ENCODE measurements around the gene GNB5.

Gene GNB5

DNA sequence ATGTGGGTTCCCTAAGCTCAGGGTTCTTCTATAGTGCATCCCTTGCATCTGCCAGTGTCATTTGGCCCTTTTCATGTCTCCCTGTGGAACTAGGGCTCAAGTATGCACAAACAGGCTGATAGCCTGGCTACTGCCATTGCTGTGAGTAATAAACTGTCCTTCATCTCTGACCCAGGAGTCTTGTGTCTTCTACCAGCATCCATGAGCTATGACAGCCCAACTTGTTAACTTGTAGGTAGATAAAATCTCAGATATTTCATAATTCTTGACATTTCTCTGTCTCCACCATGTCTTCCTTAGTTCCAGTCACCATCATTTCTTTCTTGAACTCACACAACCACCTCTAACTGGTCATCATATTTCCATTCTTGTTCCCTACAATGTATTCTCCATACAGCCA lies 59.1 kb downstream of the GNB5 start:
- no peaks in the 10 kb centered on the region; the same call in 1 of the 2 replicates for H3K4me1 ChIP-seq
- H3K9me3 ChIP-seq, result no peaks in the 10 kb centered on the region
- H3K4me3 ChIP-seq (ENCODE audit: low read depth, low read length), result no peak overlapping the region
- no peaks in the 10 kb centered on the region for H3K36me3 ChIP-seq
- no peaks in the 10 kb centered on the region for H3K27me3 ChIP-seq
- DNase-seq, result no peak
- TF ChIP-seq, protein P1, sequence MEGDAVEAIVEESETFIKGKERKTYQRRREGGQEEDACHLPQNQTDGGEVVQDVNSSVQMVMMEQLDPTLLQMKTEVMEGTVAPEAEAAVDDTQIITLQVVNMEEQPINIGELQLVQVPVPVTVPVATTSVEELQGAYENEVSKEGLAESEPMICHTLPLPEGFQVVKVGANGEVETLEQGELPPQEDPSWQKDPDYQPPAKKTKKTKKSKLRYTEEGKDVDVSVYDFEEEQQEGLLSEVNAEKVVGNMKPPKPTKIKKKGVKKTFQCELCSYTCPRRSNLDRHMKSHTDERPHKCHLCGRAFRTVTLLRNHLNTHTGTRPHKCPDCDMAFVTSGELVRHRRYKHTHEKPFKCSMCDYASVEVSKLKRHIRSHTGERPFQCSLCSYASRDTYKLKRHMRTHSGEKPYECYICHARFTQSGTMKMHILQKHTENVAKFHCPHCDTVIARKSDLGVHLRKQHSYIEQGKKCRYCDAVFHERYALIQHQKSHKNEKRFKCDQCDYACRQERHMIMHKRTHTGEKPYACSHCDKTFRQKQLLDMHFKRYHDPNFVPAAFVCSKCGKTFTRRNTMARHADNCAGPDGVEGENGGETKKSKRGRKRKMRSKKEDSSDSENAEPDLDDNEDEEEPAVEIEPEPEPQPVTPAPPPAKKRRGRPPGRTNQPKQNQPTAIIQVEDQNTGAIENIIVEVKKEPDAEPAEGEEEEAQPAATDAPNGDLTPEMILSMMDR (IDR thresholded peaks at IDR 0.05; ENCODE audit: low read depth, low read length), result no peak

DNA sequence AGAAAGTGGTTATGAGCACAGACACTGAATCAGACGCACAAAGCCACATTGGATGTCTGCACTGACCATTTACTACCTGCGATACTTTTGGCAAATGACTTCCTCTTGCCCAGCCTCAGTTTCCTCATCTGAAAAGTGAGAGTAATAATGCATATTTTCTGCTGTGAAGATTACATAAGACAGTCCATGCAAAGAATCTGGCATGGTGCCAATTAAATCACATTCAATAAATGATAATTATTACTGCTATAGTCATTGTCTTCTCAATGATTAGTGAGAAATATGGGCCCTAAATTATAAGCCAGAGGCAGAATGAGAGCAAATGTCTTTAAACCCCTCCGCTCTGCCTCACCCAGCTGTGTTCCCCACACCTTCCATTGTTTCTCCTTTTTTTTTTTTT lies 62.6 kb downstream of the GNB5 start:
- H3K4me3 ChIP-seq (ENCODE audit: low read depth, low read length), result no peak overlapping the region
- no peak for DNase-seq
- no peaks in the 10 kb centered on the region; the same call in 1 of the 2 replicates for H3K4me1 ChIP-seq
- TF ChIP-seq, protein P1 (IDR thresholded peaks at IDR 0.05; ENCODE audit: low read depth, low read length), result no peak
- H3K9me3 ChIP-seq, result no peaks in the 10 kb centered on the region
- H3K36me3 ChIP-seq, result no peaks in the 10 kb centered on the region
- H3K27me3 ChIP-seq, result no peaks in the 10 kb centered on the region

DNA sequence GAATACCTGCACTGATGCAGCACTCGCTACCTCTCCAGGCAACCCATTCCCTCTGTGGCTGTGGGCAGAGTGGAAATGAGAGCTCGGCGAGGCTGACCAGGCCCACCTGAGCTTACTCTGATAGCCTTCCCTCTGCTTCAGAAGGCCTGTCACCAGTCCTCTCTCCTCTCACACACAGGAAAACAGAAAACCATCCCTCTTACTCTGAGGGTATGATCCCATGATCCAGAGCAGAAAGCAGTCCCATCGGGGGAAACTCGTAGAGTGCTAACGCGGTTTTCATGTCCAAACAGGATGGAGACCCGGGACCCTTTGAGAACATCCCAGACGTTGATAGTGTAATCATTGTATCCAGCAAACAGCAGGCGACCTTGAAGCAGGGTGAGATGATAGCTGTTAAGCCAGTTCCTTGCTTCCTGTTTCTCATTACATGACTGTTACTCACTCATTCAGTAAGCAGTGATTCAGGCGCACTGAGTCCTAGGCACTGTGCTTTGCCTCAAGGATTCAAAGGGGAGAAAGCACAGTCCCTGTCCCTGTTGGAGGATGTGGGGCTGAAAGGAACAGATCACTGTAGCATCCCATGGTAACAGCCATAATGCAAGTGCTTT lies 66.8 kb downstream of the GNB5 start:
- no peak overlapping the region for H3K4me3 ChIP-seq (ENCODE audit: low read depth, low read length)
- no peaks in the 10 kb centered on the region for H3K36me3 ChIP-seq
- TF ChIP-seq, protein P1 (IDR thresholded peaks at IDR 0.05; ENCODE audit: low read depth, low read length), result no peak
- no peaks in the 10 kb centered on the region for H3K27me3 ChIP-seq
- no peaks in the 10 kb centered on the region for H3K9me3 ChIP-seq
- no peaks in the 10 kb centered on the region; the same call in 1 of the 2 replicates for H3K4me1 ChIP-seq
- DNase-seq, result no peak

DNA sequence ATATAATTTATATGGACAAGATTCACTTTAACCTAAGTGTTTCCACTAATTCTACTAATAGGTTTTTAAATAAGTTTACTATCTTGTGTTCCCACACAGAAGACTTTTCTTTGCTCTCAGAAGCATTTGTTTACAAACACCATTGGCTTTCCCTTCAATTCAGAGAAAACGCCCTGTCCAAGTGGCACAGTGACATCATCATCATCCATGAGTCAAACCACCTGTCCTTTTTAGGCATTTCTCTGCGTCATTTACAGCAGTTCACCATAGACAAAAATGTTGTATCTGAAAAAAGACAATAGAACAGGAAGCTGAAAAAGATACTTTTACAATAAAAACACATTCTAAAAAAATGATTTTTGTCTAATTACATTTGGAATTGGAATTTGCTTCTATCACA lies 69.3 kb downstream of the GNB5 start:
- Histone ChIP-seq H3K4me1 (no peaks in the 10 kb centered on the region; the same call in none of the 2 replicates), H3K27me3 (no peaks in the 10 kb centered on the region), H3K9me3 (no peaks in the 10 kb centered on the region), H3K4me3 (ENCODE audit: low read depth, low read length) (no peak overlapping the region), H3K36me3 (no peaks in the 10 kb centered on the region)
- TF ChIP-seq, protein P1 (IDR thresholded peaks at IDR 0.05; ENCODE audit: low read depth, low read length), result no peak
- DNase-seq, result no peak

DNA sequence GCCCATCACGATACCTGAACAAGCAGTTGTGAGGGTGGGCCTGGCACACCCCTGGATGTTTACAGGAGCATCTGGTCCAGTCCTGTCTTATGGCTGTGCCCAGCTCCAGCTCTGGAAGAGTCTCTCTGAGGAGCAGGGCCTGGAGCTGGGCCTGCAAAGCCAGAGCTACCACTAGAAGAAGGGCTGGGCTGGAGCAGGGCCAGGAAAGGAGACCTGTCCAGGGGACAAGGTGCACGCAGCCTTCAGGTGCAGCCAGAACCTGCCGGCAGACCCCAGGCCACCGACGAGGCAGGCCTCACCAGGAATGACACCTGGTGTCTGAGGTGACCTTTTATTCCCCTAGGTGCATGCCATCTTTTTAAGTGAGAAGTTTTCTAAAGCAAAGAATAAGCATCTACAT lies 70.2 kb downstream of the GNB5 start:
- H3K9me3 ChIP-seq, result no peaks in the 10 kb centered on the region
- no peak overlapping the region for H3K4me3 ChIP-seq (ENCODE audit: low read depth, low read length)
- DNase-seq, result no peak
- H3K36me3 ChIP-seq, result no peaks in the 10 kb centered on the region
- TF ChIP-seq, protein P1 (IDR thresholded peaks at IDR 0.05; ENCODE audit: low read depth, low read length), result no peak
- H3K27me3 ChIP-seq, result no peaks in the 10 kb centered on the region
- H3K4me1 ChIP-seq, result peaks cover 1% of the 10 kb centered on the region

DNA sequence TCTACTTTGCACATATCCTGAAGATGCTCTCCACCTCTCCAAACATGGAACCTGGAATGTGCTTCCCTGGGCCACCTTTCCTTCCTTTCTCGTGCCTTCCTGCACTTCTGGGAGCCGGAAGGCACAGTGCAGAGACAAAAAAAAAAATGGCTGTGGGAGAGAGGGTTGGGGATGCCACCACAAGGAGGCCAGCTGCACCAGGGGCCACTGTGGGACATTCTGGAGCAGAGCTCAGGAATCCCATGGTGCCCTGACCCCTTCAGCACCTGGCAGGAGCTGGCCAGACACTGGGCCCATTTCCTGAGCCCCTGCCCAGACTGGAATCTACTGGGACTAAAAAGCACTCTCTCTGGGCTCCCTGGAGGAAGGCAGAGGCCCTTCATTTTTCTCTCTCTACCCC lies 70.7 kb downstream of the GNB5 start:
- Histone ChIP-seq H3K36me3 (no peaks in the 10 kb centered on the region), H3K9me3 (no peaks in the 10 kb centered on the region), H3K27me3 (no peaks in the 10 kb centered on the region), H3K4me1 (peaks cover 5% of the 10 kb centered on the region), H3K4me3 (ENCODE audit: low read depth, low read length) (no peak overlapping the region)
- TF ChIP-seq, protein P1 (IDR thresholded peaks at IDR 0.05; ENCODE audit: low read depth, low read length), result 0 out of 2 replicates have a peak, but pooled peaks have one; percentile 4
- DNase-seq, result no peak
